ENCODE measurements around the gene RNF26.

Gene RNF26

DNA sequence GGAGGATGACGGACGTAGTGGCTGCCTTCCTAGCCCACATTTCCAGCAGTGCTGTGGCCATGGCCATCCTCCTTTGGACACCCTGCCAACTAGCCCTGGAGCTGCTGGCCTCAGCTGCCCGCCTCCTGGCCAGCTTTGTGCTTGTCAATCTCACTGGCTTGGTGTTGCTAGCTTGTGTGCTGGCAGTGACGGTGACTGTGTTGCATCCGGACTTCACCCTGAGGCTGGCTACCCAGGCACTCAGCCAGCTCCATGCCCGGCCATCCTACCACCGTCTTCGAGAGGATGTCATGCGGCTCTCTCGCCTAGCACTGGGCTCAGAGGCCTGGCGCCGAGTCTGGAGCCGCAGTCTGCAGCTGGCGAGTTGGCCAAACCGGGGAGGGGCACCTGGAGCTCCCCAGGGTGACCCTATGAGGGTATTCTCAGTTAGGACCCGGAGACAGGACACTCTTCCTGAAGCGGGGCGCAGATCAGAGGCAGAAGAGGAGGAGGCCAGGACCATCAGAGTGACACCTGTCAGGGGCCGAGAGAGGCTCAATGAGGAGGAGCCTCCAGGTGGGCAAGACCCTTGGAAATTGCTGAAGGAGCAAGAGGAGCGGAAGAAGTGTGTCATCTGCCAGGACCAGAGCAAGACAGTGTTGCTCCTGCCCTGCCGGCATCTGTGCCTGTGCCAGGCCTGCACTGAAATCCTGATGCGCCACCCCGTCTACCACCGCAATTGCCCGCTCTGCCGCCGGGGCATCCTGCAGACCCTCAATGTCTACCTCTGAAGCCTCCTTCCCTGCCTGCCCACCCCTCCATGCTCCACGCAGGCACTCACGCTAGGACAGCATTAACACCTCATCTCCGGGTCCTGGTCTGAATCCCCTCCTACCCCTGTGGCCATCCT is 1.6 kb downstream of the RNF26 start:
- no peak for TF ChIP-seq CTCF (conservative IDR thresholded peaks at IDR 0.05; ENCODE audit: low read depth, low read length)
- DNase-seq (ENCODE audit: low read depth) = no peak
- H3K4me3 ChIP-seq (ENCODE audit: low read depth, low read length) = no peak overlapping the region

GRCh38 chr11:119336744-119337469 is 2.6 kb downstream of the RNF26 start:
- TF ChIP-seq CTCF (conservative IDR thresholded peaks at IDR 0.05; ENCODE audit: low read depth, low read length) = no peak
- DNase-seq (ENCODE audit: low read depth) = no peak
- H3K4me3 ChIP-seq (ENCODE audit: low read depth, low read length) = no peak overlapping the region

DNA sequence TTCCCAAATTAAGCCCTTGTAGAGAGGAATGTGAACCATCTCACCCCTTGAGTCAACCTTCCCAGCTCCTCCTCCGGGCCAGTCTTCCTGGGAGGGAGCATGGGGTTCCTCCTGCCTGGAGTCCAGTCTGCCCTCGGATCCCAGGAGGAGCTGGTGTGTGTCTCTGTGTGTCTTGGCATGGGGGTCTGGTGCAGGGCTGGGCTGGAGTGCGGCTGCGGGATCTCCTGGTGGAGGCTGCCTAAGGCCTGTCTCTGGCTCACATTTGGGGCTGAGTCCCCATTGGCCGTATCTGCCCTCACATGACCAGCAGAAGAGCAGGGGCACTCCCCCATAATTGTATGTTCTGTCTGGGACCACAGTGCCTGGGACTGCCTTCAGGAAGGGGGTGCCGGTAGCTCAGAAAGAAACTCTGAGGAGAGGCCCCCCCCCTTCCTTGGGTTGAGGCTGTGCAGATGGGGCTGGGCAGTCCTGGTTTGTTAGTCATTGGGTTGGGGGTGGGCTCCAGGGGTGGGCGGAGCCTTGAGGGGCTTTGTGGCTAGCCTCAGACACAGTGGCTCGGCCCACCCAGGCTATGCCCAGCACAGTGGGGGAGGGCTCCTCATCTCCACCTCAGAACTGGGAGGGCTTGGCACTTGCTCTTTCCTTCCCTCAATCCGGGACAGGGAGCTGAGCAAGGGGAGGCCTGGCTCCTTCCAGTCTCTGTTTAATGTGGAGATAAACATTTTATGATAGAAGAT is 3.4 kb downstream of the RNF26 start:
- H3K4me3 ChIP-seq (ENCODE audit: low read depth, low read length) = no peak overlapping the region
- no peak for TF ChIP-seq CTCF (conservative IDR thresholded peaks at IDR 0.05; ENCODE audit: low read depth, low read length)
- no peak for DNase-seq (ENCODE audit: low read depth)

DNA sequence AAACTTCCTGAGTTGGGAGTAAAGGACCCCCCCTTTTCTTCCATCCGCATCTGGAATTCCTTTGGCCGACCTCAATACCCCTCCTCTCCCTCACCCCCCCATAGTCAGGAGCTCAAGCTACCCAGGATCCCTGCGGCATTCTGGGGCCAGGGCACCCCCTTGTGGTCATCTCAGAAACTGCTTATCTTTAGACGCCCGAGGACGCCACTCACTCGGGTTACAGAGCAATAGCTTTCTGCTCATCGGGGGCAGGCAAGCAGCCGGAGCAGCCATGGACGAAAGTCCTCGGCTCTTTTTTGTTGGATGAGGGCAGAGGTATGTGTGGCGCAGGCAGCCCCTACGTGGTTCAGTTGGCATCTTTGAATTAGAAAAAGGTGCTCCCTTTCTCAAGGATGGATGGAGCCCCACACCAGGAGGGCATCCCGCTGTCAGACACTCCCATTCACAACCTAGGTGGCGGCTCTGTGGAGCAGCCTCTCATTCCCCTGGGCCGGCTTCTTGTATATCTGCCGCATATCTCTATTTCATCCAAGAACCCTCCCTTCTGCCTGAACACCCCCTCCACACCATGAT is 4.1 kb downstream of the RNF26 start:
- peak; percentile 87 for TF ChIP-seq CTCF (conservative IDR thresholded peaks at IDR 0.05; ENCODE audit: low read depth, low read length)
- H3K4me3 ChIP-seq (ENCODE audit: low read depth, low read length) = no peak overlapping the region
- DNase-seq (ENCODE audit: low read depth) = peak; percentile 76

DNA sequence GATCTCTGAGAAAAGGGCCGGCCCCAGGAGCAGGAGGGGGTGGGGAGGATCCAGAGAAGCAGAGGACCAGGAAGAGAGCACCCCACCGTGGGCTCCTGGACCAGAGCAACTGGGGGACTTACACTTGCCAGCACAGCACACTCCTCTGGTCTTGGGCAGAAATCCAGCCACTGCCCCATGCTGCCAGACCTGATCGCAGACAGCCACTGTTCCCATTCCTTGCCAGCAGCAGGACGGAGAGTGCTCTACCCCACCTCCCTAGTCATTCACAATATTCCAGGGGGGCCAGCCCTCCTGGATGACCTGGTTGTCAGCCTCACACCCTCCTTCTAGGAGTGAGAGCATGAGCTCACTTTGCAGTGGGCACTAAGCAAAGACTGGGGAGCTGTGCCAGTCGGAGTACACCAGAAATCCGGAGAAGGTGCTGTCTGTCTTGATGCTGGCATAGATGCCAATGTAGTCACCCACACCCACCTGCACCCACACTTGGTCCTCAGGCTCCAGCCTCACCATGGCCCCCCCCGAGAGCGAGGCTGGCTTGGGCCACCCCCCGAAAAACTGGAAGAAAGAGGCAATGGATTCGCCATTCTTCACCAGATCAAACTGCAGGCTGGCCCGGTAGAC is 4.8 kb downstream of the RNF26 start:
- DNase-seq (ENCODE audit: low read depth) = no peak
- TF ChIP-seq CTCF (conservative IDR thresholded peaks at IDR 0.05; ENCODE audit: low read depth, low read length) = no peak
- H3K4me3 ChIP-seq (ENCODE audit: low read depth, low read length) = peak overlapping the region; percentile 44

DNA sequence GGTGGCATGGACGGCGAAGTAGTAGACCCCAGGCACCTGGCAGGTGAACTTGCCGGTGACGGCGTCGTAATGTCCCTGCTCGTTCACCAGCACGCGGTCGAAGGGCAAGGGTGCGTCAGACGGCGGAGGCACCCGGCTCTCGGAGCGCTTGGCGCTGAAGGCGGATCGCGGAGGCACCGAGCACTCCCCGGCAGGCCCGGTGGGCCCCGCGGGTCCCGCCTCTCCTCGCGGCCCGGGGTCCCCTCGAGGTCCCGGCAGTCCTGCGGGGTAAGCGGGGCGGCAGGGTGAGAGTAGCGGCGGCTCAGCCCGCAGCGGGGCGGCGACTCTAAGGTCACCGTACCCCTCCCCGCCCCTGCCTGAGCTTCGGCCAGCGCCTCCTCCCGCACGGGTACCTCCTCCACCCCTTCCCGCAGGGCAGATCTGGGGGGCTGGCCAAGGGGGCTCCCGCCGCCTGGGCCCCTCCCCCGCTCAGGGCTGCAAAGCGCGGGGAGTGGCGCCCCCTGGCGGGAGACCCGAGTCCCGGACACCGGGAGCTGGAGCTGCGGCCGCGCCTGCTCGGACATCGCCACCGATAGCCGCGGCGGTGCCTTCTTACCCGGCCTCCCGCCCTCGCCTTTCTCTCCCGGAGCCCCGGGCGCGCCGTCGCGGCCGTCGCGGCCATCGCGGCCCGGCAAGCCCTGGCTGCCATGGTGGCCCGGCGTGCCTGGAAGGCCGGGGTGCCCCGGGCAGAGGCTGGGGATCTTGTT is 5.4 kb downstream of the RNF26 start:
- peak; percentile 48 for DNase-seq (ENCODE audit: low read depth)
- peak; percentile 61 for TF ChIP-seq CTCF (conservative IDR thresholded peaks at IDR 0.05; ENCODE audit: low read depth, low read length)
- H3K4me3 ChIP-seq (ENCODE audit: low read depth, low read length) = peak overlapping the region; percentile 44

Measured in choroid plexus epithelial cell (primary cell).